ENCODE data around the gene FGB. TPM values are rescaled to one million over a fixed set of nuclear protein-coding genes. Genes with fewer than 3 reads are reported as not detected.
"Not testable (repeated sequence)": the region's sequence is repeated elsewhere in the genome, so short reads cannot be mapped to it uniquely, and the experiment has no call there.

Gene FGB
- polyA plus RNA-seq, 1 donor from 2014 or later = not detected

DNA sequence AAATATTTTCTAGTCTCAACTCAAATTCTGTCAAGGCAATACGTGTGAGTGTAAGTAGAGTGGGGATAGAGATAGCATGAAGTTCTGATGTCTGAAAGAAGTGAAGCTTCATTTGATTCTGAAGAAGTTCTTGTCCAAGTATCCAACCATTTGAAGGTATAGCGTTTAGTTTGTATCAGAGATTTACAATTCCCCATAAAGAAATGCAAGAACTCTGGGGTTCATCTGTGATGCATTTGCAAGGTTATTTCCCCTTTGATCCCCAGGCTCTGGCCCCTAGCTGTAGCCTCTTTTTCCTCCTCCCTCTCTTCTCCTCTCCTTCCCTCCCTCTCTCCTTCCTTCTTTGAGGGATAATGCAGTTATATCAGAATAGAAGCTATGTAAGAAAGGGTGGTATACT, 19.9 kb downstream of the FGB start:
- Mint-ChIP-seq H3K27ac (no peak overlapping the region), H3K36me3 (no peaks in the 10 kb centered on the region), H3K9me3 (no peaks in the 10 kb centered on the region), H3K4me3 (no peak overlapping the region), H3K4me1 (no peaks in the 10 kb centered on the region), H3K27me3 (peaks cover 4% of the 10 kb centered on the region)

DNA sequence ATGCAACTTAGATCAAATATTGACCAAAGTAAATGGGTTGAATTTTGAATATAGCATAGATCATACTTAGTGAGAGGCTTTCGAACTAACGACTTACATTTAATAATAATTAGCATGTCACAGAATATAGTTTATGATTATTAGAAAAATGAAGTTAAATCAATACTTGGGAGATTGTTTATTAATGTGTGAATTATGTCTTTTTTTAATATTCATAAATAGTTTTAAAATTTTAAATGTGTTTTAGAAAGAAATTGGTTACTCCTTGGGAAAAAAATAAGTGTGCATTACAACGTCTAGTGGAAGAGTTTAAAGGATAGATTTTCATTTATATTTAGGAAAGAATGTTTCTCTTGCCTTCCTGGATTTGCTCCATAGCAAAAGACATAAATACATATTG, 20.4 kb downstream of the FGB start:
- no peaks in the 10 kb centered on the region for H3K36me3 Mint-ChIP-seq
- no peaks in the 10 kb centered on the region for H3K9me3 Mint-ChIP-seq
- H3K27ac Mint-ChIP-seq = no peak overlapping the region
- H3K27me3 Mint-ChIP-seq = peaks cover 4% of the 10 kb centered on the region
- no peak overlapping the region for H3K4me3 Mint-ChIP-seq
- H3K4me1 Mint-ChIP-seq = no peaks in the 10 kb centered on the region

DNA sequence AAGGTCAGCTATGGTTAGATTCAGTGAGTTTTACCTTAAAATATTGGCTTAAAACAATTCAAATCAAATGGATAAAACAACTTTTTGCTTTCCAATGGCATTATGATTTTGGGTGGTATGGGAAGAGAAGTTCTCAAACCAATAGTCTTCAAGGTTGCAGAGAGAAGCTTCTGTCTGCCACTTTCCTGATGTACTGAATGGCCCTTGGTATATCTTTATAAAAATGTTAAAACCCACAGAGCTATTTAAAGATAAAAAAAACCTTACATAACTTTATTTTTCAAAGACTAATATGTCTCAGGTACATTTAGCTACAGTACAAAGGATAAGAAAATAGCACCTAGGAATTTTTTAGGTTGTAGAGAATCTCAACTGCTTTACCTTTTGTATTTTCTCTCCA, 20.9 kb downstream of the FGB start:
- H3K27ac Mint-ChIP-seq = no peak overlapping the region
- no peaks in the 10 kb centered on the region for H3K4me1 Mint-ChIP-seq
- peaks cover 4% of the 10 kb centered on the region for H3K27me3 Mint-ChIP-seq
- no peak overlapping the region for H3K4me3 Mint-ChIP-seq
- H3K9me3 Mint-ChIP-seq = no peaks in the 10 kb centered on the region
- H3K36me3 Mint-ChIP-seq = no peaks in the 10 kb centered on the region

DNA sequence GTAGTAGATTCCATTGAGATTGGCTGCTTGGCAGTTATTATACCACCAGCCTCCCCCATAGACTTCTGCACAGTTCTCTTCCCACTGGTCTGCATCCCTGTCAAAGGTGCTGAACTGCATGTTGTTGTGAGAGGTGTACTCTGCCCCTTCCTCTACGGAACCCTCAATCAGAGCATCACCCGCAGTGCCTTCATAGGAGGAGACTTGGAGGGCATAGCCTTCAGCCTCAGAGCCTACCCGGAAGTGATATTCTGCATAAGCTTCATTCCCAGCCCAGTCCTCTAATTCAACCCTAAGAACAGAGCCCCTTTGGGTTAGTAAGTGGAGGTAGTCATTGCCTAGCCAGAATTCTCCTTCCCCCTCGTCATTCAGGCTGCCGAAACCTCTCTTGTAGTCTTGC, 21.4 kb downstream of the FGB start:
- no peaks in the 10 kb centered on the region for H3K9me3 Mint-ChIP-seq
- H3K27me3 Mint-ChIP-seq = peaks cover 4% of the 10 kb centered on the region
- no peaks in the 10 kb centered on the region for H3K36me3 Mint-ChIP-seq
- no peaks in the 10 kb centered on the region for H3K4me1 Mint-ChIP-seq
- no peak overlapping the region for H3K4me3 Mint-ChIP-seq
- H3K27ac Mint-ChIP-seq = no peak overlapping the region

DNA sequence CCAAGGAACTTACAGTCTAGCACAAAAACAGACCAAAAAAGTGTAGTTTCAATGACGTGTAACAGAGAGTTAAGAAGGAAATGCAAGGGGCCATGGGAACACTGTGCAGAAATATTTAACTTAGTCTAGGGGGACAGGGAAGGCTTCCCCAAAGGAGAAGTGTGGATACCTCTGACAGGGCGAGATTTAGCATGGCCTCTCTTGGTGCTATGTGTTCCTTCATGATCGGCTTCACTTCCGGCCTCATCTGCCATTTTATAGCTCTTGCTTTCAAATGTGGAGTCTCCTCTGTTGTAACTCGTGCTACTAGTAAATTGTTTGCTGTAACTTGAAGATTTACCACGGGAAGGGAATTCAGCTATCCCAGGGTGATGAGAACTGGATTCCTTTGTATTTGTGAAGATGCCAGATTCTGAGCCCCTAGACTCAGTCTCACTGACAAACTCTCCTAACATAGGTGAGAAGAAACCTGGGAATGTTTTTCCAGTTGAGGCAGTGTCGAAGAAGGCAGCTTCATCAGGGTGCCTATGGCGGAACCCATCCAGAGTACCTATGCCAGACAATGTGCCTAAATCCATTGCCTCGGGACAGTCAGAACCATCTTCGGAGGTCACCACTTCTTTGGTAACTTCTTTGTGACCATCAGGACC, 22.7 kb downstream of the FGB start:
- H3K4me3 Mint-ChIP-seq = no peak overlapping the region

DNA sequence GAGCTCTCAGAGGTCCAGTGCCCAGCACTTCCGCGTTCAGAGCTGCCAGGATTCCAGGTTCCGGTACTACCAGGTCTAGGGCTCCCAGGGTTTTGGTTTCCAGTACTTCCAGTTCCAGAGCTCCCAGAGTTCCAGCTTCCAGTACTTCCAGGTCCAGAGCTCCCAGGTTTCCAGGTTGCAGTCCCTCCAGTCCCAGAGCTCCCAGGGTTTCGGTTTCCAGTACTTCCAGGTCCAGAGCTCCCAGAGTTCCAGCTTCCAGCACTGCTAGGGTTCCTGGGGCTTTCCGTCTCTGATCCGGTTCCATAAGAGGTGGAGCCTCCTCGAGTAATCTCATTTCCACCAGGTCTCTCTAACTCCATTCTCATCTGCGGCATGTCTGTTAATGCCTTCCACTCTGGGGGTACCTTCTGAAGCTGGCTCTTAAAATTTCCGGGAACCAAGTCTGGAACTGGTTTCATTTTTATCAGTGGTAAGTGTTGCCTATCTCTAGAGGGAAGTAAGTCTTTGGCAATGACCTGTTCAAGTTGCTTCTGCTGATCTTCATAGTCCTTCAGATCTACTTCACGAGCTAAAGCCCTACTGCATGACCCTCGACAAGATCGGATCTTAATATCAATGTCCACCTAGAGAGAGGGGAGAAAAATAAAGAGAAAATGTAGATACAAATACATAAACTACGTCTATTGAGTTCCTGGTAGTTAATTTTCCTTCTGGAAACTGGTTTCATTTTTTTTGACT, 23.7 kb downstream of the FGB start:
- Mint-ChIP-seq H3K27me3 (peaks cover 6% of the 10 kb centered on the region), H3K36me3 (no peaks in the 10 kb centered on the region), H3K27ac (no peak overlapping the region), H3K4me3 (peak overlapping the region in 1 of 4 donors; percentile 29), H3K4me1 (no peaks in the 10 kb centered on the region), H3K9me3 (peaks cover 0 to 2% (median 0%) of the 10 kb centered on the region in 3 donors)

More for the DNA sequence above, 22.7 kb downstream of the FGB start:
- Mint-ChIP-seq H3K27ac (no peak overlapping the region), H3K9me3 (peaks cover 0 to 2% (median 0%) of the 10 kb centered on the region in 3 donors), H3K36me3 (no peaks in the 10 kb centered on the region), H3K27me3 (peaks cover 6% of the 10 kb centered on the region), H3K4me1 (no peaks in the 10 kb centered on the region)

DNA sequence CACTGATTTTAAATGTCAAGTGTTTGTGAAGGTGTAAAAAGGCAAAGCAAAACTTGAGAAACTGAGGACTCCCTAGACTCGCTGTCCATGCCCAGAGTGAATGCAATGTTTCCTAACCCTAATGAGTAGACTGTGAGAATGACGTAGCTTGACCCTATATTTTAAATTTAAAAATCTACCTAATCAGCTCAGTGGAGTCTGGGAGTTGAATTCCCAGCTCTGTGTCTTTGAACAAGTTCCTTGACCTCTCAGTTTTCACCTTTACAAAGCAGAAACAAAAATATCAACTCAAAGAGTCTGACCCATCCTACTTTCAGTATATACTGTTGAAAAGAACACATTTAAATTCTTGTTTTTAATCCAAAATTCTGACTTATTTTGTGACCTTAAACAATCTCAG, 25.4 kb downstream of the FGB start:
- H3K9me3 Mint-ChIP-seq = peaks cover 0 to 2% (median 0%) of the 10 kb centered on the region in 3 donors
- no peak overlapping the region for H3K4me3 Mint-ChIP-seq
- no peaks in the 10 kb centered on the region for H3K36me3 Mint-ChIP-seq
- no peaks in the 10 kb centered on the region for H3K4me1 Mint-ChIP-seq
- no peak overlapping the region for H3K27ac Mint-ChIP-seq
- peaks cover 6% of the 10 kb centered on the region for H3K27me3 Mint-ChIP-seq

DNA sequence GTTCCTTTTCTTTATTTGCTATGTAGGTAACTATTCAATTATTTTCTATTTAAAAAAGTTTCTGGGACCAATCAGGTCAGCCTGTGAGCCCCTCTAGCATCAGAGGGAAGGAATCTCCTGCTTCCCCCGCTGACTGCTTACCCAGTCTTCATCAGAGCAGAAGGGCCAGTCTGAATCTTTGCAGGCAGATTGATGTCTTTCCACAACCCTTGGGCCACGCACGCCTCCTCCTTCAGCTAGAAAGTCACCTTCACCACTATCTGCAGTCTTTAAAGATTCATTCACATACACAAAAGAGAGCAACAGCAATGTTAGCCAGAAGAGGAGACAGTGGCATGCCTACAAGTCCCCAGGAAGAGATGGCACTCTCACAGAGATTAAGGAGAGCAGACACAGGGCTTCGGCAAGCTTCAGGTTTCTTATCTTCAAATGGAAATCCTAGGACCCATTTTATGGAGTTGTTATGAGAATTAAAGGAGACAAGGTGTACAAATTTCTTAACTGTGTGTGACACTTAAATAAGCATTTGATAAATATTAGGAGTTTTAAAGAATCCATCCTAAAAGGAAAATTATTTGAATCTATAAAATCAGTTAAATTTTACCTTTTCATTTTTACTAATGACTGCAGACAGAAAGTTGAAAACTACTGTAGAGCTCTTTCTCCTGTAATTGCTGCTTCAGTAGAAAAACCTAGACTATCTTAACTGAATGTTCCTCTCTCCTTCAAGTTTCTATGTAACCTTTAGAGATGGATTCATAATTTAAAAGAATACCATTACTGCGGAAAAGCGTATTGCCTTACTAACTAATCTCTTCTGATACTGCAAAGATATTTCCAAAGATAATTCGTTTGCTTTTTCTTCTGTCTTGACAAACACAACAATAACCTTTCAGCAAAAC, 26.7 kb downstream of the FGB start:
- Mint-ChIP-seq H3K27me3 (peaks cover 6% of the 10 kb centered on the region), H3K9me3 (peaks cover 0 to 2% (median 0%) of the 10 kb centered on the region in 3 donors), H3K4me1 (no peaks in the 10 kb centered on the region), H3K36me3 (no peaks in the 10 kb centered on the region), H3K27ac (peak overlapping the region in 1 of 3 donors; percentile 6), H3K4me3 (no peak overlapping the region)

DNA sequence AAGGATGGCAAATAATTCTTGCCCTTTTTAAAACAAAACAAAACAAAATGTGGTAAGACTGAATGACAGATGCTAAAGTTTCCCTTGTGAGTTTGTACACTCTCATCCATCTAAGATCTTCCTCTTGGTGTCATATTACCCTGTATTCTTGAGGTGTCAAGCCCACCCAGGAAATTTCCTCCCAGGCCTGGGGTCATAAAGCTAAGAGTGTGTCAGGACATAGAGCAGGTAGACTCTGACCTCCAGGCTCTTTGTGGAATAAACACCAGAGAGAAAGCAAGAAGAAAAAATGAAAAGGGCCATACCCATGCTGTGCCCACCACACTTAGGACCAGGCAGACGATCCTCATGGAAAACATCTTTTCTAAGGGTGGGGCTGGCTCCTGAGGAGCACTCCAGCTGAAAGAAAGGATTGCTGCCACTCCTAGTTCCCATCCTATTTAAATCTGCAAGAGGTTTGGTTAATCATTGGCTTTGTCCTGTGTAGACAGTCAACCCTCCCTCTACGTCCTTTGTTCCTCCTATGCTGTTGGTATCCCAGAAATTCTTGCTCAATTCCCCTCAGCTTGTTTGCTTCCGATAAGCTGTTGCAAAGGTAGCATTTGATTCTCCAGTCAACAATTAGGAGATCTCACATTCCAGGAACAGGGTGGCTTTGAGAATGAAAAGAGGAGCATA, 27.7 kb downstream of the FGB start, which contains the start of gene FGA:
Gene FGA (minus strand): TSS at position 414 of the 678 bp plus-strand sequence. CDS start 55 bp downstream, at position 359.
- H3K27ac Mint-ChIP-seq = peak within 1 kb of the TSS in 1 of 3 donors; percentile 6
- H3K4me3 Mint-ChIP-seq = no peak within 1 kb of the TSS
- no peaks in the 10 kb centered on the region for H3K36me3 Mint-ChIP-seq
- H3K27me3 Mint-ChIP-seq = peaks cover 6% of the 10 kb centered on the region
- H3K4me1 Mint-ChIP-seq = no peaks in the 10 kb centered on the region
- peaks cover 0 to 2% (median 0%) of the 10 kb centered on the region in 3 donors for H3K9me3 Mint-ChIP-seq

DNA sequence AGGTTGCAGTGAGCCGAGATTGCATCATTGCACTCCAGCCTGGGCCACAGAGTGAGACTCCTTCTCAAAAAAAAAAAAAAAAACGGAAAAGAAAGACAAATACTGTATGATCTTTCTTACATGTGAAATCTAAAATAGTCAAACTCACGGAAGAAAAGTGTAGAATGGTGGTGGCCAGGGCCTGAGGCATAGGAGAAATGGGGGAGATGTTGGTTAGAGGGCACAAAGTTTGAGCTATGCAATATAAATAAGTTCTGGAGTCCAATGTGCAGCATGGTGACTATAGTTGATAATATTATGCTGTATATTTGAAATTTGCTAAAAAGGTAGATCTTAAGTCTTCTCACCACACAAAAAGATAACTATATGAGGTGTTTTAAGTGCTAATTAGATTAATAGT, 29.1 kb downstream of the FGB start:
- H3K36me3 Mint-ChIP-seq = no peaks in the 10 kb centered on the region
- H3K4me1 Mint-ChIP-seq = no peaks in the 10 kb centered on the region
- H3K27me3 Mint-ChIP-seq = peaks cover 6% of the 10 kb centered on the region
- no peak overlapping the region for H3K4me3 Mint-ChIP-seq
- no peak overlapping the region for H3K27ac Mint-ChIP-seq
- peaks cover 0 to 2% (median 0%) of the 10 kb centered on the region in 3 donors for H3K9me3 Mint-ChIP-seq

DNA sequence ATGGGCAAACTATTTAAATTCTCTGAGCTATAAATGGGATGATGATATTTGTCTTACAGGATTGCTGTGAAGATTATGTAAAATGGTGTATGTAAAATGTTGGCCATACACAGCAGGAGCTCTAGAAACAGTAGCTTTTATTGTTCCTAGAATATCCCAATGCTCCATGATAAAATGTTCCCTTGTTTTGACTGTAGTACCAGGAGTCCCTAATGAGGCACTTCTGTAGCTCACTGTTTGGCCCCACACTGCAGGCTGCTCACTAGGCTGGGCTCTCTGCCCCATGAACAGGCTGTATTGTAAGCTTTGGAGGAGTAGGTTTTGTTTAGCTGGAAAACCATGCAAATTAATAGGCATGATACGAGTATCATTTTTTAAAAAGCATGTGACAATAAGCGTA, 31.1 kb downstream of the FGB start:
- Mint-ChIP-seq H3K36me3 (no peaks in the 10 kb centered on the region), H3K4me3 (no peak overlapping the region), H3K27me3 (peaks cover 2% of the 10 kb centered on the region), H3K9me3 (peaks cover 0 to 3% (median 0%) of the 10 kb centered on the region in 3 donors), H3K27ac (no peak overlapping the region), H3K4me1 (no peaks in the 10 kb centered on the region)

DNA sequence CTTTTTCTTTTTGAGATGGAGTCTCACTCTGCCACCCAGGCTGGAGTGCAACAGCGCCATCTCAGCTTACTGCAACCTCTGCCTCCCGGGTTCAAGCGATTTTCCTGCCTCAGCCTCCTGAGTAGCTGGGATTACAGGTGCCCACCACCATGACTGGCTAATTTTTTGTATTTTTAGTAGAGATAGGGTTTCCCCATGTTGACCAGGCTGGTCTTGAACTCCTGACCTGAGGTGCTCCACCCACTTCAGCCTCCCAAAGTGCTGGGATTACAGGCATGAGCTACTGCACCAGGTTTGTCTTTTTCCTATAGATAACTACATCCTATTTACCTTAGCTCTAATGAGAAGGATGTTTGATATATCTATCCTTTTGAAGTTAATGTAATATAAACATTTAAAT, 31.5 kb downstream of the FGB start:
- not testable (repeated sequence) for H3K36me3 Mint-ChIP-seq, H3K27ac Mint-ChIP-seq, H3K4me1 Mint-ChIP-seq, H3K4me3 Mint-ChIP-seq, H3K27me3 Mint-ChIP-seq, H3K9me3 Mint-ChIP-seq

DNA sequence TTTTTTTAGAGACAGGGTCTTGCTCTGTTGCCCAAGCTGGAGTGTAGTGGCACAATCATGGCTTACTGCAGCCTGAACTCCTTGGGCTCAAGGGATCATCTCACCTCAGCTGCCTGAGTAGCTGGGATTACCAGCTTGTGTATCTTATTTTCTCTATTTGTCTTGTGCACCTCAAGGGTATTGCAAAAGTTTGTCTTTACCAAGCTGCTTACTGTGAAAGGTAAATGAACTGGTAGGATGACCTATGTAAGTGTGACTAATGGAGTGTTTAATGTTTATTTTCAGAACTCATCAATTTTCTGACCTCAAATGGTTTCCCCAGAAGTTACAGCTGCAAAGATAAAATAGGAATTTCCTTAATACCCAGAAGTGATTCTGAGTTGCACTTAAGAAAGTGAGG, 33.0 kb downstream of the FGB start:
- no peak overlapping the region for H3K27ac Mint-ChIP-seq
- H3K36me3 Mint-ChIP-seq = no peaks in the 10 kb centered on the region
- H3K4me1 Mint-ChIP-seq = no peaks in the 10 kb centered on the region
- no peak overlapping the region for H3K4me3 Mint-ChIP-seq
- H3K9me3 Mint-ChIP-seq = peaks cover 0 to 2% (median 1%) of the 10 kb centered on the region in 3 donors
- H3K27me3 Mint-ChIP-seq = no peaks in the 10 kb centered on the region

DNA sequence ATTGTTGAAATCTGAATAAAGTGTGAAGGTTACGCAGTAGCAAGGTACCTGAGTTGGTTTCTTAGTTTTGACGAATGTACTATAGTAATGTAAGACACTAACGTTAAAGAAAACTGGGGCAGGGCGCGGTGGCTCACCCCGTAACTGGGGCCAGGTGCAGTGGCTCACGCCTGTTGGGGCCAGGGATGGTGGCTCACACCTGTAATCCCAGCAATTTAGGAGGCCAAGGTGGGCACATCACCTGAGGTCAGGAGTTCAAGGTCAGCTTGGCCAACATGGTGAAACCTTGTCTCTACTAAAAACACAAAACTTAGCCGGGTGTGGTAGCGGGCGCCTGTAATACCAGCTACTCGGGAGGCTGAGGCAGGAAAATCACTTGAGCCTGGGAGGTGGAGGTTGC, 34.5 kb downstream of the FGB start:
- H3K9me3 Mint-ChIP-seq, H3K4me3 Mint-ChIP-seq, H3K27me3 Mint-ChIP-seq, H3K27ac Mint-ChIP-seq, H3K4me1 Mint-ChIP-seq, H3K36me3 Mint-ChIP-seq: not testable (repeated sequence)
